Breast epithelium (tissue), 4 donors: Measurements from ENCODE around the gene APBB2. TPM values are rescaled to one million over a fixed set of nuclear protein-coding genes. Genes with fewer than 3 reads are reported as not detected.
"Not testable (repeated sequence)": the region's sequence is repeated elsewhere in the genome, so short reads cannot be mapped to it uniquely, and the experiment has no call there.

Source experiments
- DNase-seq, 2 donors: peaks; one replicate each; pipeline ENCODE4 v3.0.0-alpha.2; 2019; ENCODE audit warnings: low spot score in 2 of 2
- H3K27ac ChIP-seq, 2 donors: fragments of 200-600 bp; sonication (generic) in 1 of 2; one replicate each; pipeline ENCODE4 v1.5.1; 2016 to 2019; ENCODE audit warnings: mild to moderate bottlenecking in 1 of 2
- H3K27me3 ChIP-seq, 2 donors: fragments of 200-600 bp; sonication (generic) in 1 of 2; one replicate each; pipeline versions ENCODE4 v1.5.1 to v1.6.0; 2017 to 2019; ENCODE audit warnings: control low read depth in 1 of 2, mild to moderate bottlenecking in 1 of 2
- H3K36me3 ChIP-seq: fragments of 200-600 bp; one replicate; pipeline ENCODE4 v1.5.1; 2019
- H3K4me1 ChIP-seq, 2 donors: fragments of 200-600 bp; sonication (generic); one replicate each; pipeline ENCODE4 v1.5.1; 2016 to 2019; ENCODE audit warnings: control low read depth in 1 of 2
- H3K4me3 ChIP-seq, 3 donors: fragments of 200-600 bp; sonication (generic); 1 replicate in 2 of 3; 2 replicates in 1 of 3; pipeline ENCODE4 v1.5.1; 2016 to 2019; ENCODE audit warnings: mild to moderate bottlenecking in 3 of 3, moderate library complexity in 2 of 3
- H3K9me3 ChIP-seq, 2 donors: fragments of 200-600 bp; sonication (generic) in 1 of 2; one replicate each; pipeline ENCODE4 v1.5.1; 2016 to 2019; ENCODE audit warnings: control low read depth in 1 of 2
- CTCF ChIP-seq, 3 donors: fragments of 450-650 bp; IDR thresholded peaks; one replicate each; pipeline ENCODE4 v1.5.1; 2016 to 2017; ENCODE audit warnings: antibody characterized with exemption in 3 of 3, mild to moderate bottlenecking in 3 of 3, moderate library complexity in 3 of 3
- POLR2A ChIP-seq: fragments of 450-650 bp; IDR thresholded peaks from one replicate; pipeline ENCODE4 v1.6.1; 2016; ENCODE audit warnings: antibody characterized with exemption, mild to moderate bottlenecking, moderate library complexity
- POLR2AphosphoS5 ChIP-seq, 3 donors: sonication (generic); formaldehyde crosslinking; IDR thresholded peaks; one replicate each; pipeline ENCODE4 v1.6.1; 2017; ENCODE audit warnings: antibody characterized with exemption in 3 of 3
- intact Hi-C: fragments of 100-400 bp; cut with DNase I; formaldehyde crosslinking; loops from one replicate; pipeline ENCODE4 v1.15.1; 2023; ENCODE audit warnings: low total_unique reads
- total RNA-seq, 3 donors: library from RNA; depleted of rRNA; stranded (reverse); fragments of >200 nt; gene quantifications; one replicate each; pipeline ENCODE4 v1.1.0, GENCODE V29; 2016

Gene APBB2
- total RNA-seq, 3 donors from 2014 or later: 87.4 to 192 (median 153) TPM

- H3K27me3 ChIP-seq: no peaks in the 10 kb centered on the region
- no peaks in the 10 kb centered on the region for H3K9me3 ChIP-seq
- TF ChIP-seq CTCF (IDR thresholded peaks at IDR 0.05): no peak
- TF ChIP-seq POLR2A: no peak
- no peak for TF ChIP-seq POLR2AphosphoS5 (IDR thresholded peaks at IDR 0.05)
- no peak overlapping the region for H3K27ac ChIP-seq
- no peak overlapping the region for H3K4me3 ChIP-seq
- H3K36me3 ChIP-seq: no peaks in the 10 kb centered on the region
- no peaks in the 10 kb centered on the region for H3K4me1 ChIP-seq
- intact Hi-C loops: no loop called here
- no peak for DNase-seq
Observed at GRCh38 chr4:41064953-41065352, 149.4 kb downstream of the APBB2 start.

GRCh38 chr4:41061482-41062185 lies 152.7 kb downstream of the APBB2 start:
- Histone ChIP-seq H3K4me1 (no peaks in the 10 kb centered on the region), H3K9me3 (no peaks in the 10 kb centered on the region), H3K27me3 (no peaks in the 10 kb centered on the region), H3K27ac (peak overlapping the region in 1 of 2 donors; percentile 25), H3K4me3 (no peak overlapping the region), H3K36me3 (no peaks in the 10 kb centered on the region)
- TF ChIP-seq POLR2AphosphoS5 (IDR thresholded peaks at IDR 0.05) (no peak), CTCF (IDR thresholded peaks at IDR 0.05) (no peak), POLR2A (no peak)
- intact Hi-C loops: no loop called here
- DNase-seq: no peak

GRCh38 chr4:41060352-41061334 lies 153.7 kb downstream of the APBB2 start:
- Histone ChIP-seq H3K36me3 (no peaks in the 10 kb centered on the region), H3K4me1 (no peaks in the 10 kb centered on the region), H3K4me3 (no peak overlapping the region), H3K27ac (peak overlapping the region in 1 of 2 donors; percentile 39), H3K27me3 (no peaks in the 10 kb centered on the region), H3K9me3 (no peaks in the 10 kb centered on the region)
- DNase-seq: no peak
- intact Hi-C loops: no loop called here
- no peak for TF ChIP-seq CTCF (IDR thresholded peaks at IDR 0.05)
- TF ChIP-seq POLR2A: no peak
- TF ChIP-seq POLR2AphosphoS5 (IDR thresholded peaks at IDR 0.05): no peak

- H3K36me3 ChIP-seq, intact Hi-C loops, H3K9me3 ChIP-seq, DNase-seq, H3K4me3 ChIP-seq, H3K4me1 ChIP-seq, H3K27me3 ChIP-seq, H3K27ac ChIP-seq: not testable (repeated sequence)
Observed at GRCh38 chr4:41059411-41059810, 154.9 kb downstream of the APBB2 start.

GRCh38 chr4:41058426-41058825 lies 155.9 kb downstream of the APBB2 start:
- no peaks in the 10 kb centered on the region for H3K4me1 ChIP-seq
- no peak for TF ChIP-seq POLR2AphosphoS5 (IDR thresholded peaks at IDR 0.05)
- TF ChIP-seq CTCF (IDR thresholded peaks at IDR 0.05): no peak
- no peak for TF ChIP-seq POLR2A
- no peak for DNase-seq
- intact Hi-C loops: no loop called here
- H3K9me3 ChIP-seq: no peaks in the 10 kb centered on the region
- H3K4me3 ChIP-seq: no peak overlapping the region
- no peaks in the 10 kb centered on the region for H3K27me3 ChIP-seq
- no peak overlapping the region for H3K27ac ChIP-seq
- H3K36me3 ChIP-seq: no peaks in the 10 kb centered on the region
